WTC11 (cell line): ENCODE data around the gene AQP2. TPM values are rescaled to one million over a fixed set of nuclear protein-coding genes. Genes with fewer than 3 reads are reported as not detected.

Source experiments
- ATAC-seq: fragments of 200-7000 bp; cut with Tn5 transposase; 2 replicates; pipeline ENCODE4 v1.10.0; 2021; ENCODE audit warnings: mild to moderate bottlenecking, moderate library complexity
- CTCF ChIA-PET: fragments of 300-600 bp; sonication (Branson Sonifier 250); formaldehyde crosslinking; loops from one replicate; lab custom pipeline; 2021; ENCODE audit warnings: antibody characterized with exemption; lab: Charles Lee
- POLR2A ChIA-PET: fragments of 350-600 bp; sonication (Branson Sonifier 250); formaldehyde crosslinking; loops from one replicate; lab custom pipeline; 2021; ENCODE audit warnings: antibody characterized with exemption; lab: Charles Lee
- DNase-seq: peaks from one replicate; pipeline ENCODE4 v3.0.0; 2021; ENCODE audit warnings: low spot score
- H3K27ac Mint-ChIP-seq: 2 replicates; pipeline ENCODE4 v1.8.0; 2021; ENCODE audit warnings: mixed read lengths
- H3K27me3 Mint-ChIP-seq: 2 replicates; pipeline ENCODE4 v1.8.0; 2021; ENCODE audit warnings: low read depth, mild to moderate bottlenecking, moderate library complexity, mixed read lengths
- H3K36me3 Mint-ChIP-seq: 2 replicates; pipeline ENCODE4 v1.8.0; 2021; ENCODE audit warnings: mixed read lengths
- H3K4me1 Mint-ChIP-seq: 2 replicates; pipeline ENCODE4 v1.8.0; 2022; ENCODE audit warnings: mixed read lengths
- H3K4me3 Mint-ChIP-seq: 2 replicates; pipeline ENCODE4 v1.8.0; 2021; ENCODE audit warnings: mild to moderate bottlenecking, moderate library complexity, mixed read lengths
- H3K9me3 Mint-ChIP-seq: 2 replicates; pipeline ENCODE4 v1.8.0; 2021; ENCODE audit warnings: mixed read lengths
- AR ChIP-seq: fragments of 250-450 bp; sonication (Bioruptor Pico); IDR thresholded peaks from 2 replicates; pipeline ENCODE4 v1.9.0; 2021; ENCODE audit warnings: mild to moderate bottlenecking
- CTCF ChIP-seq: fragments of 200-600 bp; IDR thresholded peaks from 2 replicates; pipeline ENCODE4 v1.8.0; 2022; ENCODE audit warnings: antibody characterized with exemption
- ELF4 ChIP-seq: sonication (generic); formaldehyde crosslinking; IDR thresholded peaks from 2 replicates; pipeline ENCODE4 v1.8.1; 2022; ENCODE audit warnings: low read depth, mild to moderate bottlenecking, moderate library complexity, missing genetic modification reagents
- FOXP4 ChIP-seq: sonication (generic); formaldehyde crosslinking; IDR thresholded peaks from 2 replicates; pipeline ENCODE4 v1.8.0; 2022; ENCODE audit warnings: mild to moderate bottlenecking, missing genetic modification reagents
- GTF2I ChIP-seq: fragments of 250-450 bp; sonication (Bioruptor Pico); conservative IDR thresholded peaks from 2 replicates; pipeline ENCODE4 v1.4.0; 2021; ENCODE audit warnings: mild to moderate bottlenecking
- JAZF1 ChIP-seq: fragments of 250-450 bp; sonication (Bioruptor Pico); IDR thresholded peaks from 2 replicates; pipeline ENCODE4 v1.9.0; 2021; ENCODE audit warnings: moderate library complexity, mild to moderate bottlenecking, inconsistent platforms
- MXD4 ChIP-seq: fragments of 250-450 bp; sonication (Bioruptor Pico); IDR thresholded peaks from 2 replicates; pipeline ENCODE4 v1.8.0; 2021; ENCODE audit warnings: mild to moderate bottlenecking, moderate library complexity, borderline replicate concordance
- NFE2L1 ChIP-seq: sonication (generic); formaldehyde crosslinking; IDR thresholded peaks from 2 replicates; pipeline ENCODE4 v1.8.1; 2023; ENCODE audit warnings: missing genetic modification reagents
- OVOL2 ChIP-seq: fragments of 250-450 bp; sonication (Bioruptor Pico); IDR thresholded peaks from 2 replicates; pipeline ENCODE4 v1.9.0; 2021; ENCODE audit warnings: mild to moderate bottlenecking, borderline replicate concordance
- TCF7 ChIP-seq: sonication (generic); formaldehyde crosslinking; IDR thresholded peaks from 2 replicates; pipeline ENCODE4 v1.8.0; 2022; ENCODE audit warnings: mild to moderate bottlenecking, low read depth, missing genetic modification reagents, moderate library complexity
- ZBTB21 ChIP-seq: sonication (generic); formaldehyde crosslinking; IDR thresholded peaks from 2 replicates; pipeline ENCODE4 v1.8.1; 2023; ENCODE audit warnings: mild to moderate bottlenecking, missing genetic modification reagents, borderline replicate concordance
- ZNF281 ChIP-seq: sonication (generic); formaldehyde crosslinking; IDR thresholded peaks from 2 replicates; pipeline ENCODE4 v1.8.0; 2023; ENCODE audit warnings: mild to moderate bottlenecking, missing genetic modification reagents
- ZNF317 ChIP-seq: sonication (generic); formaldehyde crosslinking; IDR thresholded peaks from 2 replicates; pipeline ENCODE4 v1.8.1; 2023; ENCODE audit warnings: low read depth, mild to moderate bottlenecking, moderate library complexity, missing genetic modification reagents, borderline replicate concordance
- ZNF416 ChIP-seq: fragments of 250-450 bp; sonication (Bioruptor Pico); IDR thresholded peaks from 2 replicates; pipeline ENCODE4 v1.9.0; 2021; ENCODE audit warnings: mild to moderate bottlenecking, inconsistent platforms
- ZNF671 ChIP-seq: fragments of 250-450 bp; sonication (Bioruptor Pico); IDR thresholded peaks from 2 replicates; pipeline ENCODE4 v1.8.0; 2021; ENCODE audit warnings: mild to moderate bottlenecking
- total RNA-seq: library from RNA; stranded (reverse); gene quantifications from 3 replicates; pipeline ENCODE4 v1.2.3, GENCODE V29; 2021
- TF ChIP-seq, protein P1 (sequence below): sonication (generic); formaldehyde crosslinking; IDR thresholded peaks from 2 replicates; pipeline ENCODE4 v1.8.1; 2023; ENCODE audit warnings: mild to moderate bottlenecking, missing genetic modification reagents, borderline replicate concordance
- TF ChIP-seq, protein P2 (sequence below): sonication (generic); formaldehyde crosslinking; IDR thresholded peaks from 2 replicates; pipeline ENCODE4 v1.8.0; 2022; ENCODE audit warnings: mild to moderate bottlenecking, missing genetic modification reagents
- TF ChIP-seq, protein P3 (sequence below): fragments of 250-450 bp; sonication (Bioruptor Pico); IDR thresholded peaks from 2 replicates; pipeline ENCODE4 v1.9.0; 2021; ENCODE audit warnings: mild to moderate bottlenecking
- TF ChIP-seq, protein P4 (sequence below): fragments of 250-450 bp; sonication (Bioruptor Pico); IDR thresholded peaks from 2 replicates; pipeline ENCODE4 v1.8.0; 2021; ENCODE audit warnings: mild to moderate bottlenecking

The AQP2 gene
- total RNA-seq, 1 experiment from 2014 or later: not detected

- TF ChIP-seq, protein P1, sequence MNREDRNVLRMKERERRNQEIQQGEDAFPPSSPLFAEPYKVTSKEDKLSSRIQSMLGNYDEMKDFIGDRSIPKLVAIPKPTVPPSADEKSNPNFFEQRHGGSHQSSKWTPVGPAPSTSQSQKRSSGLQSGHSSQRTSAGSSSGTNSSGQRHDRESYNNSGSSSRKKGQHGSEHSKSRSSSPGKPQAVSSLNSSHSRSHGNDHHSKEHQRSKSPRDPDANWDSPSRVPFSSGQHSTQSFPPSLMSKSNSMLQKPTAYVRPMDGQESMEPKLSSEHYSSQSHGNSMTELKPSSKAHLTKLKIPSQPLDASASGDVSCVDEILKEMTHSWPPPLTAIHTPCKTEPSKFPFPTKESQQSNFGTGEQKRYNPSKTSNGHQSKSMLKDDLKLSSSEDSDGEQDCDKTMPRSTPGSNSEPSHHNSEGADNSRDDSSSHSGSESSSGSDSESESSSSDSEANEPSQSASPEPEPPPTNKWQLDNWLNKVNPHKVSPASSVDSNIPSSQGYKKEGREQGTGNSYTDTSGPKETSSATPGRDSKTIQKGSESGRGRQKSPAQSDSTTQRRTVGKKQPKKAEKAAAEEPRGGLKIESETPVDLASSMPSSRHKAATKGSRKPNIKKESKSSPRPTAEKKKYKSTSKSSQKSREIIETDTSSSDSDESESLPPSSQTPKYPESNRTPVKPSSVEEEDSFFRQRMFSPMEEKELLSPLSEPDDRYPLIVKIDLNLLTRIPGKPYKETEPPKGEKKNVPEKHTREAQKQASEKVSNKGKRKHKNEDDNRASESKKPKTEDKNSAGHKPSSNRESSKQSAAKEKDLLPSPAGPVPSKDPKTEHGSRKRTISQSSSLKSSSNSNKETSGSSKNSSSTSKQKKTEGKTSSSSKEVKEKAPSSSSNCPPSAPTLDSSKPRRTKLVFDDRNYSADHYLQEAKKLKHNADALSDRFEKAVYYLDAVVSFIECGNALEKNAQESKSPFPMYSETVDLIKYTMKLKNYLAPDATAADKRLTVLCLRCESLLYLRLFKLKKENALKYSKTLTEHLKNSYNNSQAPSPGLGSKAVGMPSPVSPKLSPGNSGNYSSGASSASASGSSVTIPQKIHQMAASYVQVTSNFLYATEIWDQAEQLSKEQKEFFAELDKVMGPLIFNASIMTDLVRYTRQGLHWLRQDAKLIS (CRISPR knock-in tag): no peak
- TF ChIP-seq, protein P2, sequence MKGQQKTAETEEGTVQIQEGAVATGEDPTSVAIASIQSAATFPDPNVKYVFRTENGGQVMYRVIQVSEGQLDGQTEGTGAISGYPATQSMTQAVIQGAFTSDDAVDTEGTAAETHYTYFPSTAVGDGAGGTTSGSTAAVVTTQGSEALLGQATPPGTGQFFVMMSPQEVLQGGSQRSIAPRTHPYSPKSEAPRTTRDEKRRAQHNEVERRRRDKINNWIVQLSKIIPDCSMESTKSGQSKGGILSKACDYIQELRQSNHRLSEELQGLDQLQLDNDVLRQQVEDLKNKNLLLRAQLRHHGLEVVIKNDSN (CRISPR knock-in tag): no peak
- no peak for TF ChIP-seq ZNF317 (CRISPR knock-in tag)
- no peak for TF ChIP-seq ZBTB21 (CRISPR knock-in tag)
Measured at GRCh38 chr12:49964849-49965624, 14.5 kb downstream of the AQP2 start (continued).

DNA sequence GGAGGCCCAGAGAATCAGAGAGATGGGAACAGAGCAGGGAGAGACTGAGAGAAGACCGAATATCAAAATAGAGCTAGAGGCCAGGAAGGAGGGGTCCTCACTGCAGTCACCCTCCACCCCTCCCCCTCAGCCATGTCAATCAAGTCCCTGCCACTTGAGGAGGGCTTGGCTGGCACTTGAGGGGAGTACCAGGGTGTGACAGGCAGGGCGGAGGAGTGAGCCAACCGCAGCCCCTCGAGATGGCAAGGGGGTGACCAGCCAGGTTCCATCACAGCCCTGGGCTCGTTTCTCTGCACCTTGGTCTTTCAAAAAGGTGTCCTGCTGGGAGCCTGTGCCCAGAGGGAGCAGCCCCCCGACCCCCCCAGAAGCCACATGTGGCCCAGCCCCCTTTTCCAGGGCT is 15.3 kb downstream of the AQP2 start:
- POLR2A ChIA-PET: interaction anchor here (0.9 kb wide), 1 partner anchor 224 kb away, joined by 3 read pairs; the partner anchor contains the start of gene TMBIM6
- H3K36me3 Mint-ChIP-seq: no peaks in the 10 kb centered on the region
- no peak for DNase-seq
- H3K27ac Mint-ChIP-seq: no peak overlapping the region
- H3K27me3 Mint-ChIP-seq: peaks cover 42% of the 10 kb centered on the region
- peaks cover 10% of the 10 kb centered on the region for H3K4me1 Mint-ChIP-seq
- CTCF ChIA-PET: interaction anchor here (0.6 to 10.9 kb wide), 27 partner anchors 9 to 808 kb away, joined by 3 to 219 read pairs (median 24); partner anchors contain the start of genes AQP2, BCDIN3D, COX14 and SMARCD1
- ATAC-seq: no peak
- no peaks in the 10 kb centered on the region for H3K9me3 Mint-ChIP-seq
- no peak overlapping the region for H3K4me3 Mint-ChIP-seq
- no peak for TF ChIP-seq AR (CRISPR knock-in tag)
- TF ChIP-seq GTF2I (CRISPR knock-in tag): no peak
- TF ChIP-seq NFE2L1 (CRISPR knock-in tag): no peak
- no peak for TF ChIP-seq OVOL2 (CRISPR knock-in tag)
- TF ChIP-seq, protein P3, sequence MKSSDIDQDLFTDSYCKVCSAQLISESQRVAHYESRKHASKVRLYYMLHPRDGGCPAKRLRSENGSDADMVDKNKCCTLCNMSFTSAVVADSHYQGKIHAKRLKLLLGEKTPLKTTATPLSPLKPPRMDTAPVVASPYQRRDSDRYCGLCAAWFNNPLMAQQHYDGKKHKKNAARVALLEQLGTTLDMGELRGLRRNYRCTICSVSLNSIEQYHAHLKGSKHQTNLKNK: no peak
- no peak for TF ChIP-seq JAZF1 (CRISPR knock-in tag)
- no peak for TF ChIP-seq MXD4
- no peak for TF ChIP-seq CTCF
- no peak for TF ChIP-seq FOXP4
- no peak for TF ChIP-seq ZNF671 (CRISPR knock-in tag)
- no peak for TF ChIP-seq ZNF281 (CRISPR knock-in tag)
- TF ChIP-seq ZNF416 (CRISPR knock-in tag): no peak
- TF ChIP-seq ELF4 (CRISPR knock-in tag): no peak
- TF ChIP-seq, protein P4, sequence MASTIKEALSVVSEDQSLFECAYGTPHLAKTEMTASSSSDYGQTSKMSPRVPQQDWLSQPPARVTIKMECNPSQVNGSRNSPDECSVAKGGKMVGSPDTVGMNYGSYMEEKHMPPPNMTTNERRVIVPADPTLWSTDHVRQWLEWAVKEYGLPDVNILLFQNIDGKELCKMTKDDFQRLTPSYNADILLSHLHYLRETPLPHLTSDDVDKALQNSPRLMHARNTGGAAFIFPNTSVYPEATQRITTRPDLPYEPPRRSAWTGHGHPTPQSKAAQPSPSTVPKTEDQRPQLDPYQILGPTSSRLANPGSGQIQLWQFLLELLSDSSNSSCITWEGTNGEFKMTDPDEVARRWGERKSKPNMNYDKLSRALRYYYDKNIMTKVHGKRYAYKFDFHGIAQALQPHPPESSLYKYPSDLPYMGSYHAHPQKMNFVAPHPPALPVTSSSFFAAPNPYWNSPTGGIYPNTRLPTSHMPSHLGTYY (CRISPR knock-in tag): no peak
- no peak for TF ChIP-seq TCF7
